HAP-1 (cell line): Measurements from ENCODE around the gene JAKMIP3.
"Not testable (repeated sequence)": the region's sequence is repeated elsewhere in the genome, so short reads cannot be mapped to it uniquely, and the experiment has no call there.

Experiments
- DNase-seq, 2 experiments: peaks; one replicate each; pipeline ENCODE4 v3.0.0-alpha.2; 2016 to 2020; ENCODE audit warnings: low spot score in 2 of 2
- H3K27me3 ChIP-seq: fragments of 250-450 bp; sonication (Bioruptor Pico); 2 replicates; pipeline ENCODE4 v1.5.1; 2020; ENCODE audit warnings: low read depth, mild to moderate bottlenecking, moderate library complexity
- H3K36me3 ChIP-seq: fragments of 250-450 bp; sonication (Bioruptor Pico); replicated peaks from 2 replicates; pipeline ENCODE4 v1.5.1; 2020; ENCODE audit warnings: mild to moderate bottlenecking
- H3K4me1 ChIP-seq: fragments of 250-450 bp; sonication (Bioruptor Pico); 2 replicates; pipeline ENCODE4 v1.5.1; 2020; ENCODE audit warnings: mild to moderate bottlenecking
- H3K4me3 ChIP-seq: fragments of 250-450 bp; sonication (Bioruptor Pico); 2 replicates; pipeline ENCODE4 v1.5.1; 2020; ENCODE audit warnings: mild to moderate bottlenecking, moderate library complexity
- H3K9me3 ChIP-seq: fragments of 250-450 bp; sonication (Bioruptor Pico); 2 replicates; pipeline ENCODE4 v1.5.1; 2020; ENCODE audit warnings: mild to moderate bottlenecking, moderate library complexity
- in situ Hi-C: fragments of 300-500 bp; cut with MboI; formaldehyde crosslinking; loops from 3 replicates; pipeline ENCODE4 v1.14.3; 2020; ENCODE audit warnings: low sequenced_read_pairs, inconsistent platforms, mixed read lengths

The JAKMIP3 gene

DNA sequence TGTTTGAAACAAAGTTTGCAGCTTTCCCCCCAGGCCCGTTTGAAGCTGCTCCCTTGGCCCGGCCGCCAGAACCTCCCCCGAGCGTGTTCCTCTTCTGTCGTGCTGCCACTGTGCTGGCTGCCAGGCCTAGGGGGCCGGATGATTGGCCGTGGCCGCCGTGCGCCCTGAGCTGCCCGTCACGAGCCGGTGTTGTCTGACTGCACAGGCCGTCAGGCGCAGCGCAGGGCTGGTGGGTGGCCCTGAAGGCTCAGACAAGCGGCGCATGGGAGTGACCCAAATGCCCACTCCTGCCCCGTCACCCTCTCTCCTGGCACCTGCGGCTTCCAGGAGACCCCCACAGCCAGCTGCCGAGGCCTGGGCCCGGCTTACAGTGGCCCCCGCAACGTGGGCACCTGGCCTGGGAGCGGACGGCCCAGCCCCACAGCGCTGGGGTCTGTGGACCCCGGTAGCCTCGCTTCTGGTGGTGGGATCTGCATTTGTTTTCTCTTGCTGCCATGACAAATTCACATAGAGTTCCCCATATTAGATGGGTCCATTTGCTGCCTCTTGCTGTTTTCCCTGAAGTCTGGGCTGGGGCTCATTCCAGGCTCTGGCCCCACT is 13.1 kb downstream of the JAKMIP3 start:
- H3K27me3 ChIP-seq: no peaks in the 10 kb centered on the region
- no peaks in the 10 kb centered on the region for H3K36me3 ChIP-seq
- H3K4me3 ChIP-seq: no peak overlapping the region
- in situ Hi-C loops: no loop called here
- H3K9me3 ChIP-seq: 0 out of 2 replicates have a peak, but pooled peaks cover 4% of the 10 kb centered on the region
- H3K4me1 ChIP-seq: no peaks in the 10 kb centered on the region
- no peak for DNase-seq

DNA sequence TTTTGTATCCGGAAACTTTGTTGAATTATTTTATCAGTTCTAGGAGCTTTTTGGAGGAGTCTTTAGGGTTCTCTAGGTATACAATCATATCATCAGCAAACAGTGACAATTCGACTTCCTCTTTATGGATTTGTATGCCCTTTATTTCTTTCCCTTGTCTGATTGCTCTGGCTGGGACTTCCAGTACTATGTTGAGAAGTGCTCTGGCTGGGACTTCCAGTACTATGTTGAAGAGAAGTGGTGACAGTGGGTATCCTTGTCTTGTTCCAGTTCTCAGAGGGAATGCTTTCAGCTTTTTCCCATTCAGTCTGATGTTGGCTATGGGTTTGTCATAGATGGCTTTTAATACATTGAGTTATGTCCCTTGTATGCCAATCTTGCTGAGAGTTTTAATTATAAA is 18.6 kb downstream of the JAKMIP3 start:
- DNase-seq, H3K36me3 ChIP-seq, H3K27me3 ChIP-seq, H3K4me1 ChIP-seq, in situ Hi-C loops, H3K4me3 ChIP-seq, H3K9me3 ChIP-seq: not testable (repeated sequence)

DNA sequence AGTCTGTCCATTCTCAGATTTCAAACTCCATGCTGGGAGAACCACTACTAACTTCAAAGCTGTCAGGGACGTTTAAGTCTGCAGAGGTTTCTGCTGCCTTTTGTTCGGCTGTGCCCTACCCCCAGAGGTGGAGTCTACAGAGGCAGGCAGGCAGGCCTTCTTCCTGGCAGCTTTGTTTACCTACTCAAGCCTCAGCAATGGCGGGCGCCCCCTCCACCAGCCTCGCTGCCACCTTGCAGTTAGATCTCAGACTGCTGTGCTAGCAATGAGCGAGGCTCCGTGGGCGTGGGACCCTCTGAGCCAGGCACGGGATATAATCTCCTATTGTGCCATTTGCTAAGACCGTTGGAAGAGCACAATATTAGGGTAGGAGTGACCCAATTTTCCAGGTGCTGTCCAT is 27.5 kb downstream of the JAKMIP3 start:
- H3K4me1 ChIP-seq, H3K4me3 ChIP-seq, DNase-seq, H3K27me3 ChIP-seq, in situ Hi-C loops, H3K9me3 ChIP-seq, H3K36me3 ChIP-seq: not testable (repeated sequence)

DNA sequence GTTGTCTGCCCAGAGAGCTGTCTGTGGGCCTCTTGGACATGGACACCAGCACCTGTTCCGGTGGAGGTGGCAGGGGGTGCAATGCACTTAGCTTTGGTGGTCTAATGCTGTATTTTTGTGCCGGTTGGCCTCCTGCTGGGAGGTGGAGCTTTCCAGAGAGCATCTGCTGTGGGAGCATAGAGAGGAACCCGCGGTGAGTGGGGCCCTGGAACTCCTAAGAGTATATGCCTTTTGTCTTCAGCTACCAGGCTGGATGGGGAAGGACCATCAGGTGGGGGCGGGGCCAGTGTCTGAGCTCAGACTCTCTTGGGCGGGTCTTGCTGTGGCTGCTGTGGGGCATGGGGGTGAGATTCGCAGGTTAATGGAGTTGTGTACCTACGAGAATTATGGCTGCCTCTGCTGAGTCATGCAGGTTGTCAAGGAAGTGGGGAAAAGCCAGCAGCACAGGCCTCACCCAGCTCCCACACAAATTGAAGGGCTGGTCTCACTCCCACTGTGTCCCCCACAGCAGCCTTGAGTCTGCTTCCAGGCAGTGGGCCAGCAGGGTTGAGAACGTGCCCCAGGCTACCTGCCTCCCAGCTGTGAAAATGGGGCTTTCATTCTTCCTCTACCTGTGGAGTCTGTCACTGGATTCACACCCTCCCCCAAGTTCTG is 29.0 kb downstream of the JAKMIP3 start:
- Histone ChIP-seq H3K9me3 (no peaks in the 10 kb centered on the region), H3K27me3 (no peaks in the 10 kb centered on the region), H3K36me3 (no peaks in the 10 kb centered on the region), H3K4me3 (no peak overlapping the region), H3K4me1 (no peaks in the 10 kb centered on the region)
- in situ Hi-C loops: no loop called here
- no peak for DNase-seq

DNA sequence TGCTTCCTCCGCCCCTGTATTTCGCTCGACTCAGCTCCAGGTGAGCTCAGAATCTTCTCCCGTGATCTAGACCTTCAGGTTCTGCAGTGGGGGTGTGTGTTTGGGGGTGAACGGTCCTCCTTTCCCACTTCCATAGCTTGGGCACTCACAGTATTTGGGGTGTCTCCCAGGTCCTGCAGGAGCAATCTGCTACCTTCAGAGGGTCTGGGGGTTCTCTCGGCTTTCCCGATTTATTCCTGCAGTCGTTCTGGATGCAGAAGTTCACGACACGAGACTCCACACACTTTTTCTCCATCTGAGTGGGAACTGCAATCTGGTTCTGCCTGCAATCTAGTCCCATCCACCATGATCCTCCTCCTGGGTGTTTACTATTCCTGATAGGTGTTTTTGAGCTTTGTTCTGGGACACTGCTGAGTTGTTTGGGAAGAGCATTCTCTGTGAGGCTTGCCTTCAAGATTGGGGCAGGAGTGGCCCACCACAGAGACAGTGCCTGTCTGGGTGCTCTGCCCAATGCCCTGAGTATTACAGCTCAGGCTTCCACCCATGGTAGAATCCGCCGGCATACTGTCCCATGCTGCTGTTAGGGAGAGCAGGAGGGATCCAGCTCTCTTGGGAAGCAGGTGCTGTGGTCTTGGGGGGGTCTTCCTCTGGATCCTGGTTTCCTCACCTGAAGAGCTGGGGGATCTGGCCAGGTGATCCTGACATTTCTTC is 29.8 kb downstream of the JAKMIP3 start:
- no peaks in the 10 kb centered on the region for H3K36me3 ChIP-seq
- H3K27me3 ChIP-seq: no peaks in the 10 kb centered on the region
- DNase-seq: no peak
- H3K4me1 ChIP-seq: no peaks in the 10 kb centered on the region
- no peak overlapping the region for H3K4me3 ChIP-seq
- in situ Hi-C loops: no loop called here
- H3K9me3 ChIP-seq: no peaks in the 10 kb centered on the region

DNA sequence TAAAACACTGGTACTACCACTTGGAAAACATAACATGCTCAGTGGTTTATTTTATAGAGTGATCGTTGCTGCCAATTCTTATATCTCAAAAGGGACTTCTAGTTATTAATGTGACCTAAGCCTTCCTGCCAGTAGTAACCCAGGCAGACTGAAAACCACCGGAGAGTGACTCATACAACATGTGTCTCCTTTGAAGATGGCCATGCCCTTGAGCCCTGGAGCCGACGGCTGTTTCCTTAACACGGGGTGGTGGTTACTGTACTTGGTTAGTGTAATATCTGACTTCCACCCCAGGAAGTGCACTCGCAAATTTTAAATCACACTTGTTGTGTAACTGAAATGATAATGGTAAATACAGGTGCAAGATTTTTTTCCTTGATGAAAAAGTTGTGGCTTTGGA is 30.5 kb downstream of the JAKMIP3 start:
- Histone ChIP-seq H3K36me3 (no peaks in the 10 kb centered on the region), H3K9me3 (no peaks in the 10 kb centered on the region), H3K4me3 (no peak overlapping the region), H3K27me3 (no peaks in the 10 kb centered on the region), H3K4me1 (no peaks in the 10 kb centered on the region)
- in situ Hi-C loops: no loop called here
- DNase-seq: no peak

DNA sequence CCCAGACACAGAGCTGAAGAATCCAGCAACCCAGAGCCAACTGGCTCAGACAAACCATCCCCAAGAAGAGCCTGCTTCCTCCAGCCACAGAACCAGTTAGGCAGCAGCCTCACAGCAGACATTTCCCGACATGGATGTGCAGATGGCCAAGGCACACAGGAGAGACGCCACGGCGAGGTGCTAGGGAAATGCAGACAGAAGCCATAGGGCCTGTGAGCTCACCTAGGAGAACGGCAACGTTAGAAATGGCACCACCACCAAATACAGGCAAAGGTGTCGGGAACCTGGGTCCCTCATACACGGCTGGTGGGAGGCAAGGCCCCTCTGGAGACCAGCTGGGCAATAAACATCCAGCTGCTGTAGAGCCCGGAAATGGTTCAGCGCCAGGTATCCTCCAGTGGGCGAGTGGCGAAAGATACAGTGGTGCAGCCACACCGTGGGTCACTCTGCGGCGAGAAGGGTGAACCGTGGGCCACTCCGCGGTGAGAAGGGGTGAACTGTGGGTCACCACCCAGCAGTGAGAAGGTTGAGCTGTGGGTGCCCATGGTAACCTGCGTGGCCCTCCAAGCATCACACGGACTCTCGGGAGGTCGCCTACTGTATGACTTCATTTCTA is 31.2 kb downstream of the JAKMIP3 start:
- Histone ChIP-seq H3K4me3 (no peak overlapping the region), H3K27me3 (no peaks in the 10 kb centered on the region), H3K4me1 (no peaks in the 10 kb centered on the region), H3K36me3 (no peaks in the 10 kb centered on the region), H3K9me3 (no peaks in the 10 kb centered on the region)
- in situ Hi-C loops: no loop called here
- no peak for DNase-seq

DNA sequence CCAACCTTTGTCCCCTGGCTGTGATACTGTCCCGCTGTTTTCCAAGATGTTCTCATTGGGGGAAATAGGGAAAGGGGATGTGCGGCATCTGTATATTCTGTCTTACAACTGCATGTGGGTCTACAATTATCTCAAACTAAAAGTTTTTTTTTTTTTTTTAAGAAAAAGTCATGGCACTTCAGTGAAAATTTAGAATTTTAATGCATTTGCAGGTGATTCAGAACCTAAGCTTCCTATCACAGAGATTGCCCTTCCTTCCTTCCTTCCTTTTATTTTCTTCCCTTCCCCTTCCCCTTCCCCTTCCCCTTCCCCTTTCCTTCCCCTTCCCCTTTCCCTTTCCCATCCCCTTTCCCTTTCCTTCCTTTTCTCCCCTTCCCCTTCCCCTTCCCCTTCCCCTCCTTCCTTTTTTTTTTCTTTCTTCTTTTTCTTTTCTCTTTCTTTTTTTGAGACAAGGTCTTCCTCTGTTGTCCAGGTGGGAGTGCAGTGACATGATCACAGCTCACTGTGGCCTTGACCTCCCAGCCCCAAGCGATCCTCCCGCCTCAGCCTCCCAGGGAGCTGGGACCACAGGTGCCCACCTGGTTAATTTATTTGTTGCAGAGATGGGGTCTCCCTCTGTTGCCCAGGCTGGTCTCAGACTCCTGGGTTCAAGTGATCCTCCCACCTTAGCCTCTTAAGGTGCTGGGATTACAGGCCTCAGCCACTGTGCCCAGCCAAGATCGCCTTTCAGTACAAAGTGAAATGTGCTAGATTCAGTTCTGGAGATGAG is 32.0 kb downstream of the JAKMIP3 start:
- Histone ChIP-seq H3K4me3 (no peak overlapping the region), H3K4me1 (no peaks in the 10 kb centered on the region), H3K9me3 (no peaks in the 10 kb centered on the region), H3K36me3 (no peaks in the 10 kb centered on the region), H3K27me3 (no peaks in the 10 kb centered on the region)
- DNase-seq: no peak
- in situ Hi-C loops: no loop called here

DNA sequence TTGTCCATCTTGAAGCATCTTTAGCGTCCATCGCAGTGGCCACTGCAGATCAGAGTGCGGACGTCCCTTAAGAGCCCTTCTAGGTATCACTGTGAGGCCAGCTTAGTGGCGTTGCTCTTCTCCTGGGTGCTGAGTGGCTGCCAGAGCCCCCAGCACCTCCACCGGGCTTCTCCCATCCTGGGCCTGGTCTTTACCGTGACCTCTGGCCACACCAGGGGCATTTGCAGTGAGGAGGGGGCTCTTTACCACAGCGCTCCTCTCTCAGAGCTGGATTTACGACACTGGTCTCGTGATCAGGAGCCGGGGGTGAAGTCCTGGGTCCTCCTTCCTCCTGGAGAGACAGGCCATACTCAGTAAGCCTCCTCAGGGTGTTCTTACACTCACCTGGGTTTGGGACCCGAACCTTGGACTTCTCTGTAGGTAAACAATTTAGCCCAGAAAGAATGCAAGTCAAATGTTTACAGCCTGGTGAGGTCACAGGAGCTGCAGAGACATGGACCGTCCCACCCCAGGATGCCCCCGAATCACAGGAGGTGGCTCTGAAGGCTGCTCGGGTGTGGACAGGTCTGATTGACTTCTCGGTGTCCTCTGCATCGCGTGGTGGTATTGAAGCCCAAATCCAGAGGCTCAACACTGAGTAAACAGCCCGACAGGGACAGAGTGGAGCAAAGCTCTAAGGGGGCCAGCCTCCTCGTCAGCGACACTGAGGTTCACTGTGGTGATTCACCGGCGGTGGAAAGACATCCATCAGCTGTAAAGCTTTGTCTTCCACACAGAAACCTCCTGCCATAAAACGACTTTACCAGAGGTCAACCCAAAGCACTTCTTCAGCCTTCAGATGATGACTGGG is 33.0 kb downstream of the JAKMIP3 start:
- no peak for DNase-seq
- Histone ChIP-seq H3K9me3 (no peaks in the 10 kb centered on the region), H3K4me3 (no peak overlapping the region), H3K36me3 (no peaks in the 10 kb centered on the region), H3K4me1 (no peaks in the 10 kb centered on the region), H3K27me3 (no peaks in the 10 kb centered on the region)
- in situ Hi-C loops: no loop called here

DNA sequence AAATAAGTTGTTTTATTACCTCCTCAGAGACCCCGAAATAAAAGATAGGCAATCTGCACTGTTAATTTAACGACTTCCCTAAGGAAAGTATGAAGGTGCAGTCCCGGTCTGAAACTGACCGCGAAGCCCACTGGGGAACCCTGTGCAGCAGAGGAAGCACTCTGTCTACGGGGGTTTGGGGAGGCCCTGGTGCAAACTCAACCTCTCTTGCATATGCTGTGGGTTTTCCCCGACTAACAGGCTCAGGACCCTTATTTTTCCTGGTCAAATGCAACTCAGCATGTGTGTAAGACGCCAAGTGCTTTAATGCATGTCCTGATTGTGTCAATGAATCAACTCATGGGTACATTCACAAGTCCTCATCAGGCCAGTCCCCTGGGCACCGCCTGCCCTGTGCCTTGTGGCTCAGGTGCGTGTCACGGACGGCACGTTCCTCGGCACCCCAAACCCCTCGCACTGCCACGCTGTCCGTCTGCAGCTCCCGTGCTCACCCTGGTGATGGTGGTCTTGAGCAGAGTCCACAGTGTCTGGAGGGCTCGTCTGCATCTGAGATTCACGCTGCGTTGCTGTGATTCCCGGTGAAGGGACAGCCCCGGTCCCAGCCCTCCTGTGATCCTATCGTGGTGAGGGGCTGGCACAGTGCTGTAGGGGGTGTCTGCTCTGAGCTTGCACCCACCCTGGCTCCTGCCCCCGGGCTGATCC is 33.8 kb downstream of the JAKMIP3 start:
- Histone ChIP-seq H3K27me3 (no peaks in the 10 kb centered on the region), H3K36me3 (no peaks in the 10 kb centered on the region), H3K9me3 (no peaks in the 10 kb centered on the region), H3K4me1 (no peaks in the 10 kb centered on the region), H3K4me3 (no peak overlapping the region)
- DNase-seq: no peak
- in situ Hi-C loops: no loop called here

DNA sequence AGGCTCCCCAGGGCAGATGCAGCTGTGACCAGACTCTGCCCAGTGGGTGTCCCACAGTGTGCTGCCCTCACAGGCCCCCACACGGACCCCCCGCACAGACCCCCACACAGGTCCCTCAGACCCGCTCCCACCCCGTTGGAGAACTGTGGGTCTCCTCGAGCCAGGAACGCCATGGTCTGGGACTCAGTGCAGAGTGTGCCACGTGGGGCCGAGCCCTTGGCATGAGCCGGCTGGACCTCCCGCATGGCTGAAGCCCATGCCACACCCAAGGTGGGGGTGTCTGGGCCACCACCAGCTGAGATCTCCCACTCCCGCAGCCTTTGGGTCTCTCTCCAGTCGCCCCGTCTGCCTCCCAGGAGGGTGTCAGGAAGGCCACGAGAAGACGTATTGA is 34.3 kb downstream of the JAKMIP3 start:
- no peaks in the 10 kb centered on the region for H3K36me3 ChIP-seq
- H3K4me3 ChIP-seq: no peak overlapping the region
- DNase-seq: no peak
- in situ Hi-C loops: no loop called here
- H3K27me3 ChIP-seq: no peaks in the 10 kb centered on the region
- no peaks in the 10 kb centered on the region for H3K4me1 ChIP-seq
- no peaks in the 10 kb centered on the region for H3K9me3 ChIP-seq

DNA sequence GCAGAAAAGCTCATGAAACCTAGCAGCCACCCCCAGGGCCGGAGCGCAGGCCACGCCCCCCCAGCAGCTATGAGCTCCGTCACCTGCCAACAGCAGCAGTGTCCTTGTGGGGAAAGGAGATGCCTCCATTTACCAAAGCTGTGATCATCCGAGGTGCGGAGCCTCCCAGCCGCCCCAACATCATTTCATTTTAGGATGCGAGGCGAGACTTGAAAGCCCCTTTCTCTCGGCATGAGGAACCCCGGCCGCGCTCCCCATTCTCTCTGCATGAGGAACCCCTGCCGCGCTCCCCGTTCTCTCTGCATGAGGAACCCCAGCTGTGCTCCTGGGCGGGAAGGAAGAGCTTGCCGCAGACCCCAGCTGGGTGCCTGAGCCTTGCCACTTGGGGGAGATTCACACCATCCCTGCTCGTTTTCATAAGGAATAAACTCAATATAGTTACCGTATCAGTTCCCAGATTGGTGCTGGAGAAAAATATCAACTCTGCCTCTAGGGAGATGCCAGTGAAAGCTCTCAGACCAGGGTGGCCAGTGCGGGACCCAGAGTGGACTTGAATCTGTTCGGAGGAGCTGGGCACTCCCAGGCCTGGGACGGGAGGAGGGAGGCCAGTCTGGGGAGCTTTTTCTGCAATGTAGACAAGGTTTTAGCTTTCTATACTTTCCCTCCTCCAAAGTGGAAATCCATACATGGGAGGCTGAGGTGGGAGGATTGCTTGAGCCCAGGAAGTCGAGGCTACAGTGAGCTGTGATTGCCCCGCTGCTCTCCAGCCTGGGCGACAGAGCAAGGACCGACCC is 35.0 kb downstream of the JAKMIP3 start:
- Histone ChIP-seq H3K36me3 (no peaks in the 10 kb centered on the region), H3K4me3 (no peak overlapping the region), H3K9me3 (no peaks in the 10 kb centered on the region), H3K27me3 (no peaks in the 10 kb centered on the region), H3K4me1 (no peaks in the 10 kb centered on the region)
- in situ Hi-C loops: no loop called here
- DNase-seq: no peak
